Coronary artery (tissue), 2 donors: ENCODE data around the gene DCLK2.
A peak's percentile ranks its signal among the peaks of the same experiment; 100 is the strongest.
"Not testable (repeated sequence)": the region's sequence is repeated elsewhere in the genome, so short reads cannot be mapped to it uniquely, and the experiment has no call there.

ENCODE experiments used
- DNase-seq: peaks from one replicate; pipeline ENCODE4 v3.0.0-alpha.2; 2017; ENCODE audit warnings: low spot score
- H3K27ac ChIP-seq, 2 donors: fragments of 200-600 bp; sonication (generic); one replicate each; pipeline ENCODE4 v1.5.1; 2016 to 2019
- H3K4me3 ChIP-seq: fragments of 200-600 bp; sonication (generic); 2 replicates; pipeline ENCODE4 v1.5.1; 2016; ENCODE audit warnings: mild to moderate bottlenecking, moderate library complexity
- TF ChIP-seq, protein P1 (sequence below): fragments of 200-600 bp; sonication (generic); IDR thresholded peaks from one replicate; pipeline ENCODE4 v1.5.1; 2019; ENCODE audit warnings: antibody characterized with exemption

The DCLK2 gene

DNA sequence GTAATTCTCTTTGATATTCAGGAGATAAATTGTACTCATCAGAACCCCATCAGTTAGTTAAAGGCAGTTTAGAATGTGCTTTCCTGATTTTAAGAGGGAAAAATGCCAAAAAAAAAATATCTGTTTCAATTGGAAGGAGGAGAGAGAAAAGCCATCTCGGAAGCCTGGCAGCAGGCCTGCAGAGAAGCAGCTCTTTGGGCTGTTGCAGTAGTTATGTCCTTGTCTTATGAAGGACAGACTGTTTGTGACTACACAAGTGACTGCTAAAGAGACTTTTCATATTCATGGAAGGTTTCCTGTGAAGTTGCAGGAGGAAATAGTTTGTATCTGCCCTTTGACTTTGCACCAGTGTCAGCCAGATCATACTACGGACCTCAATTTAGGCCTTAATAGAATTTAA is 88.8 kb downstream of the DCLK2 start:
- TF ChIP-seq, protein P1, sequence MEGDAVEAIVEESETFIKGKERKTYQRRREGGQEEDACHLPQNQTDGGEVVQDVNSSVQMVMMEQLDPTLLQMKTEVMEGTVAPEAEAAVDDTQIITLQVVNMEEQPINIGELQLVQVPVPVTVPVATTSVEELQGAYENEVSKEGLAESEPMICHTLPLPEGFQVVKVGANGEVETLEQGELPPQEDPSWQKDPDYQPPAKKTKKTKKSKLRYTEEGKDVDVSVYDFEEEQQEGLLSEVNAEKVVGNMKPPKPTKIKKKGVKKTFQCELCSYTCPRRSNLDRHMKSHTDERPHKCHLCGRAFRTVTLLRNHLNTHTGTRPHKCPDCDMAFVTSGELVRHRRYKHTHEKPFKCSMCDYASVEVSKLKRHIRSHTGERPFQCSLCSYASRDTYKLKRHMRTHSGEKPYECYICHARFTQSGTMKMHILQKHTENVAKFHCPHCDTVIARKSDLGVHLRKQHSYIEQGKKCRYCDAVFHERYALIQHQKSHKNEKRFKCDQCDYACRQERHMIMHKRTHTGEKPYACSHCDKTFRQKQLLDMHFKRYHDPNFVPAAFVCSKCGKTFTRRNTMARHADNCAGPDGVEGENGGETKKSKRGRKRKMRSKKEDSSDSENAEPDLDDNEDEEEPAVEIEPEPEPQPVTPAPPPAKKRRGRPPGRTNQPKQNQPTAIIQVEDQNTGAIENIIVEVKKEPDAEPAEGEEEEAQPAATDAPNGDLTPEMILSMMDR: no peak
- DNase-seq: no peak
- no peak overlapping the region for H3K4me3 ChIP-seq

DNA sequence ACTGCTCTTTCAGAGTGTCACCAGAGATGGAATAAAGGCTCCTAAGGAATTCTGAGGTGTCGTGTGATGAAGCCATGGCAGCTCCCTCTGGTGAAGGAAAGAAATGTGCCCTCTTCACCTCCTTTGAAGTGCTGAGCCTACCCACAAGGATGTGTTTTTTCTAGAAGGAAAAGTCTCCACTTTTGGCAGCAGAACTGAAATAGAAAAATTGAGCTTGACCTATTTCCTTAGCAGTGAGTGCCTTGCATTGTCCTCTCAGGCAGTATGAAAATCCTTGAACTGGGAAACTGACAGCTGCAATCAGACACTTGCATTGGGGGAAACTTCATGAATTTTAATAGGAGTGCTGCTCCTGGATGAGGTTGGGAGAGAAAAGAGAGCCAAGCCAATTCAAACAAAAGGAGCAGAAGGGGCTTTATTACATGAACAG is 95.2 kb downstream of the DCLK2 start:
- DNase-seq: no peak
- H3K4me3 ChIP-seq: no peak overlapping the region
- TF ChIP-seq, protein P1: no peak
- H3K27ac ChIP-seq: peak overlapping the region in 1 of 2 donors; percentile 32

More for the DNA sequence above, 88.8 kb downstream of the DCLK2 start:
- H3K27ac ChIP-seq: no peak overlapping the region

DNA sequence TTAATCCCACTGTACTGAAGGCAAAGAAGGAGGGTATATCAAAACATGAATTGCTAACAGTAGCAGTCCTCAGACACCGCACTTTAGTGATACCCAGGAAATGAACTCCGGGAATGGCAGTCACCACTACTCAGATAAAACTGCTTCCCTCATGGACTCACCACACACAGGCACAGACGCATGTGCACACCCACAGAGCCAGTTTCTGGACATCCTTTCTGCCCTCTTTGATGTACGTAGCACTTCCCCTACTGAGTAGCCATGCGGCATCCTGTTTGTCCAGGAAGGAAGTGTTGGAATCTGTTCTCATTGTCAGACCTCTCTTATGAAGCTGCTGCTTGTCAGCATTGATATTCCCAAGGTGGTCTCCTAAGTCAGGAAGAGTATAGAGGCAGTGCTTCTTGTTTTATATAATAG is 95.7 kb downstream of the DCLK2 start:
- no peak for DNase-seq
- Histone ChIP-seq H3K4me3 (no peak overlapping the region), H3K27ac (peak overlapping the region in 1 of 2 donors; percentile 32)

DNA sequence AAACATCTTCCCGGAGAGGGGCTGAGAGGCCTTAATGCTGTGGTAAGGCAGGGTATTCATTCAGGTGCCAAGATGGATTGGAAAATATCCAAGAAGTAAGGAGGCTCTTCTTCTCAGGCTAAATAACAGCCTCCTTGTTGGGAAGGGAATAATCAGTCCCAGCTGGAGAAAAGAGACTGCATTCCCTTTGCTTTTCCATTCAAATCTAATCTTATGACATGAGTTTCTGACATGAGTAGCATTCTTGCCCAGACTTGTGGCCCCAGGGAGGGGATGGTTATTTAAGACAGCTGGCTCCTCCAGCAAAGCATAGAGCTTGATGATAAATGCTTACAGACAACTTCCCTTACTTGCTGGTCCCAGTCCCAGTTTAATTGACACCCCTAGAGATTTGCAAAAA is 98.3 kb downstream of the DCLK2 start:
- DNase-seq: no peak
- no peak overlapping the region for H3K4me3 ChIP-seq
- TF ChIP-seq, protein P1: no peak
- H3K27ac ChIP-seq: no peak overlapping the region

More for the DNA sequence above, 95.7 kb downstream of the DCLK2 start:
- TF ChIP-seq, protein P1: no peak

DNA sequence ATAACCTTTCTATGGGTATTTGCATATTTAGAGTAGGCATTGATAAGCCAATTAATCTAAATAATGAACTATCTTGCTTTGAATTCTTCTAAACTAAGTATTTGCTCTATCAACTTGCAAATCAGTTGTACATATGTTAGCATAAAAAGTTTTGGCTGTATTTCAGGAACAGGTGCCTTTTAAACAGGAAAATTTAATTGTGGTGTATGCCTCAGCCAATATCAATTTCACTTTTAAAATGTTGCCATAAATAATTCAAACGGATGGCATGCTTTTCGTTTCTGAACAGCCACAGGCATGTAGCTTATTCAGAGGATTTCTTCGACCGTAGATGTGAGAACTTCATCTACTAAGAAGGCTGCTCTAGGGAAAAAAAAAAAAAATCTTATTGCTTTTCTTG is 99.9 kb downstream of the DCLK2 start:
- DNase-seq: no peak
- H3K27ac ChIP-seq: no peak overlapping the region
- no peak overlapping the region for H3K4me3 ChIP-seq
- TF ChIP-seq, protein P1: no peak

DNA sequence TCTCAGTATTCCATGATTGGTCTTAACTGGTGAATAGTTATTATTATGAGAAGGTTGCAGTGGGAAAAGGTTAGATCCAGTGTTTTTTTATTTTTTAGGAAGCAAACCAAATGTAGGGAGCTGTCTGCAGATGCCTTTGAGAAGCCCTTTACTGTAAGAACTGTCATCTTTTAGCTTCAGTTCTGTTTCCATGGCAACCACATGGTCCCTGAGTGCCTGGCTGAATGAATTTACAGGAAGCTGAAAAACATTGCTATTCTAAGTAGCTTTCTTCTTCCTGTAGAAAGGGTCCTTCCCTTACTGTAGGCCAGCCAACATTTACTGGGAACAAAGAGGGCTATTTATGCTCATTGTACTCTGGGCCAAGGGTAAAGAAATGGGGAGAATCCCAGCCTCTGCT is 103.3 kb downstream of the DCLK2 start:
- TF ChIP-seq, protein P1: no peak
- no peak for DNase-seq
- no peak overlapping the region for H3K4me3 ChIP-seq
- H3K27ac ChIP-seq: no peak overlapping the region

DNA sequence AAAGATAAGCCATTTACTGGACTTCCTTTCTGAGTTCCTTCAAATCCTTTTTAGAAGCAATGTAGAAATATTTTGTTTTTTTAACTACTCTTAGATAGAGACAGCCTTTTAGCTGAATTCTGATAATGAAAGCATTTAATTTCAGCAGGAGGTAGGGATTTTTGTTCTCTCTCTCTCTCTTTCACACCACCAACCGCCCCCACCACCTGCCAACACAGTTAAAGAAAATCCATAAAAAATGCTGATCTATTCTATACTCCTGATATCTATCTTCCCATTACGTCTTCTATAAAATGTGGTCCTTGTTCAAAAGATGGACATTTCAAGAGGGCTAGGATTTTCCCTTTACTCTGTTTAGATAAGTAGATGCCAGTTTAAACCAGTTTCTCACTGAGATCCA is 104.5 kb downstream of the DCLK2 start:
- no peak for DNase-seq
- Histone ChIP-seq H3K27ac (no peak overlapping the region), H3K4me3 (no peak overlapping the region)
- TF ChIP-seq, protein P1: no peak

DNA sequence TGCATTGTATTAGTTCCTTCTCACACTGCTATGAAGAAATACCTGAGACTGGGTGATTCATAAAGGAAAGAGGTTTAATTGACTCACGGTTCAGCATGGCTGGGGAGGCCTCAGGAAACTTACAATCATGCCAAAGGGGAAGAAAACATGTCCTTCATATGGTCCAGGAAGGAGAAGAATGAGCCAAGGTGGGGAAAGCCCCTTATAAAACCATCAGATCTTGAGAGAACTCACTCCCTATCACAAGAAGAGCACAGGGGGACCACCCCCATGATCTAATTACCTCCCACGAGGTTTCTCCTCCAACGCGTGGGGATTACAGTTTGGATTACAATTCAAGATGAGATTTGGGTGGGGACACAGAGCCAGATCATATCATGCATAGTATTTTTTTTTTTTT is 106.8 kb downstream of the DCLK2 start:
- H3K27ac ChIP-seq, H3K4me3 ChIP-seq, DNase-seq: not testable (repeated sequence)
